DMS153 treated with DMSO at 0.1 percent for 48 hours (cell line): Measurements from ENCODE around the gene NFE2.
A peak's percentile ranks its signal among the peaks of the same experiment; 100 is the strongest.
"Not testable (repeated sequence)": the region's sequence is repeated elsewhere in the genome, so short reads cannot be mapped to it uniquely, and the experiment has no call there.

Source experiments
- DNase-seq: peaks from one replicate; lab custom pipeline; 2025; ENCODE audit not compliant: unreplicated experiment; lab: John Stamatoyannopoulos, UW

NFE2 gene

DNA sequence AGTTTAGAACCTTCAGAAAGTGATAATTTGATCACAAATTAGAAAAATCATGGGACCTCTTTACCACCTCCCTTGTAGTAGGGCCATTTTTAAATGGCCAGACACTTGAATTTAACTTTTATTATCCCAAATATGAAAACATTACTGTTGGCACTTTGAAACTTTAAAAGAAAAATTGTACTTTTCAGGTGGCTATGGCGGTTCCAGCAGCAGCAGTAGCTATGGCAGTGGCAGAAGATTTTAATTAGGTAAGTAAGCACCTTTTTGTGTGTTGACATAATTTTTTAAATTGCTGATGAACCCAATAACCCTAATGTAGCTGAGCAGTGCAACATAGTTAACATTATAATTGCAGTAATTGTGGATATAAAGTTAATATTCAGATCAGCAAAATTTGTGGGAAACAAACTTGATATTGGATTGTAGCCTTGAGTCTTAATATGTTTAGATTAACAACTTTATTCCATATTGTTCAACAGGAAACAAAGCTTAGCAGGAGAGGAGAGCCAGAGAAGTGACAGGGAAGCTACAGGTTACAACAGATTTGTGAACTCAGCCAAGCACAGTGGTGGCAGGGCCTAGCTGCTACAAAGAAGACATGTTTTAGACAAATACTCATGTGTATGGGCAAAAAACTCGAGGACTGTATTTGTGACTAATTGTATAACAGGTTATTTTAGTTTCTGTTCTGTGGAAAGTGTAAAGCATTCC, 16.6 kb downstream of the NFE2 start:
- not testable (repeated sequence) for DNase-seq

DNA sequence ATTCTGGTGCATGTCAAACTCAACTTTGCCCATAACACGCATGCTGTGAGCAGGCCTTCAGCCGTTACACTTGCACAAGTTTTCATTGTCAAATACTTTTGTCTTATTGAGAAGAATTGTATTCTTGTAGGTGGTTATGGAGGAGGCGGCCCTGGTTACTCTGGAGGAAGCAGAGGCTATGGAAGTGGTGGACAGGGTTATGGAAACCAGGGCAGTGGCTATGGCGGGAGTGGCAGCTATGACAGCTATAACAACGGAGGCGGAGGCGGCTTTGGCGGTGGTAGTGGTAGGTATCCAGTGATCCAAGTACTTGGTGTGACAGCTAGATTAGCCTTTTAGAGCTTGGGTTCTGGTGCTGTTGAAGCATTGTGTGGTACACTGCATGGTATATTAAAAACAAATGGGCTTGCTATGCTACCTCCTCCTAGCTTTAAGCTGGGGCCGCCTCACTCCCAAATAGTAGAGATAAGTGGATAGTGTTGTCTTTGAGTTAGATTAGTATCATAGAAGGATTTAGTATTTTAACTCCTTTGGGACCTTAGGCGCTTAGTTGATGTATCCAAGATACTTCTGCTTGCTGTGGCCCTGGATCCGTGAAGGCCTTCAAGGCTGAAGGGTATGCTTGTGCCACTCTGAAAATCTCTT, 17.7 kb downstream of the NFE2 start:
- no peak for DNase-seq

DNA sequence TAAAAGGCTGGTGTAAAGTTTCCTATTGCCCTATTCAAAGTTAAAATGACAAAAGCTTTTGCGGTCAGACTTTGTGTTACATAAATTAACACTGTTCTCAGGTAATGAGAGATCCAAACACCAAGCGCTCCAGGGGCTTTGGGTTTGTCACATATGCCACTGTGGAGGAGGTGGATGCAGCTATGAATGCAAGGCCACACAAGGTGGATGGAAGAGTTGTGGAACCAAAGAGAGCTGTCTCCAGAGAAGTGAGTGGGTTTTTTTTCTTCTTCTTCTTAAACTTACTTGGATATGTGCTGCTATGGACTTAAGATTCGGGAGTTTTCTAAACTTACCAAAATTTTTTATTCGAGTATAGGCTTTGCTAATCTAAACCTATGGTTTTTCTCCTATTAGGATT, 19.1 kb downstream of the NFE2 start:
- DNase-seq: not testable (repeated sequence)

DNA sequence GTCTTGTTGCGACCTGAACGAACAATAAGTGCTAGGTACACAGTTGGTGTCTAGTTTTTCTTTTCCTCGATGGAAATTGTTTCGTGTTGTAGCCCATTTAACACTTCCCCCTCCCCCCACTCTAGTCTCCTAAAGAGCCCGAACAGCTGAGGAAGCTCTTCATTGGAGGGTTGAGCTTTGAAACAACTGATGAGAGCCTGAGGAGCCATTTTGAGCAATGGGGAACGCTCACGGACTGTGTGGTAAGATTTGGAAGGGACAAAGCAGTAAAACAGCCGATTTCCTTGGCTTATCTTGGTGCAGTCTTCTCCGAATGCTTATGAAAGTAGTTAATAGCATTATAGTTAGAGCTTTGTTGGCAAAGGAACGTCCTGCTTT, 19.6 kb downstream of the NFE2 start:
- DNase-seq: not testable (repeated sequence)

- DNase-seq: peak; percentile 98
Measured at GRCh38 chr12:54280468-54281260, 20.2 kb downstream of the NFE2 start, which contains the start of gene HNRNPA1. Gene HNRNPA1 (plus strand): TSS chr12:54280726. CDS start chr12:54280808, 82 bp downstream.

GRCh38 chr12:54279632-54280467, 21.0 kb downstream of the NFE2 start, which contains the start of gene CBX5:
Gene CBX5 (minus strand): TSS chr12:54280122. CDS start chr12:54257650, 22,472 bp downstream.
- DNase-seq: peak; percentile 99

GRCh38 chr12:54279227-54279631, 21.6 kb downstream of the NFE2 start:
- DNase-seq: no peak

DNA sequence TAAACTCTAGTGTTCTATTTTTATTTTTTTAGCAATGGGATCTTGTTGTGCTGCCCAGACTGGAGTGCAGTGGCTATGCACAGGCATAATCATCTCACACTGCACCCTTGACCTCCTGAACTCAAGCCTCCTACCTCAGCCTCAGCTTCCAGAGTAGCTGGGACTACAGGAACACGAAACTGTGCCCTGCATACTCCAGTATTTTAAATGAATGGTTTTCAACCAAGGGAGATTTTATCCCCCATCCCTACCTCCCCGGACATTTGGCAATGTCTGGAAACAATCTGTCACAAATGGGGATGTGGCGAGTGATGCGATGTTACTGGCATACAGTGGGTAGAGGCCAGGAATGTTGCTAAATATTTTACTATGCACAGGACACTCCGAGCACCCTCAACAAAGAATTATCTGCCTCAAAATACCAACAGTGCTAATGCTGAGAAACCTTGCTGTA, 23.0 kb downstream of the NFE2 start:
- DNase-seq: no peak

DNA sequence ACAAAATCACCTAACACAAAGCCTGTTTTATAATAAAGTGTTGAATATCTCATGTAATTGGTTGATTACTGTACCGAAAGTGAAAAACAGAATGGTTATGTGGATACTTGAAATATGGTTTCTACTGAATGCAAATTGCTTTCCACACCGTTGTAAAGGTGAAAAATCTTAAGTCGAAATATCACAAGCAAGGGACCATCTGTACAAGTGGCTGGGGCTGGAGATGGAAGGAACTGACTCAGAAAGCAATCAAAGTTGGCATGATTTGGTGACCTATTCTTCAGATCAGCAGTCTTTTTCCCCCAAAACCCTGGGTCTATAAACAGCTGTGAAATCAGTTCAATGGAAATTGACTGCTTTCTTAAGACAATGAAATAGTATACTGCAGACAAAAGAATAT, 24.4 kb downstream of the NFE2 start:
- no peak for DNase-seq

DNA sequence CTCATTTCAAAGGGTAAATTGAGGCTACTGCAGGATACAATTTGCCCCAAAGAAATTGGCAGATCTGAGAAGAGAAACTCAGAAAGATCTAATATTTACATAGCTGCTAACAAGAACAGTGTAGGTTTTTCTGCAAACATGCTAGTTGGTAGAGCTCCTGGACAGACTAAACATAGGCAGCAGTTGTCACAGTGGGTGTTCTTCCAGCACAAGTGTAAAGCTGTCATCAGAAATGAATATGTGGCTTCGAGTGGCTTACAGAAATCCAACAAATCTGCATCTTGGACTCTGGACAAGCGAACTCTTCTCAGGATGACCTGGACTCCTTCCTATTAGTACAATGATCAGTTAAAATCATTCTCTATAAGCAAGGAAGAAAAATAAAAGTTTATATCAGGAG, 26.8 kb downstream of the NFE2 start:
- no peak for DNase-seq

DNA sequence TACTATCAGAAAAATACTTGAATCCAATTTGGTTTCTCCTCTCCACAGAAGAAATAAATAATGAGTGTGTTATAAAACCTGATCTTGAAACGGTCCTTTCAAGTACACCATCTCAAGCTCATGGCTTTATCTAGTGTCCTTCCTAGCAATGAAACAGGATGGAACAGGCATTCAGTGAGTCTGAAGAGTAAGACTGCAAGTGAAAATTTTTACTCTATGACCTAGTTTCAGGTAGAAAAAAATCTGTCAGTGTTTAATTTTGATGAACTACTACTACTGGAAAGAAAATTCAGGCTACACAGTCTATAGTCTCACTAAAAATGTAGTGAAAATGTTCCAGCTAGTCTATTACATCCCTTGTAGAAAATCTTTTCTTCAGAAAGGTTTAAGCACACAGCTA, 28.6 kb downstream of the NFE2 start:
- DNase-seq: no peak

DNA sequence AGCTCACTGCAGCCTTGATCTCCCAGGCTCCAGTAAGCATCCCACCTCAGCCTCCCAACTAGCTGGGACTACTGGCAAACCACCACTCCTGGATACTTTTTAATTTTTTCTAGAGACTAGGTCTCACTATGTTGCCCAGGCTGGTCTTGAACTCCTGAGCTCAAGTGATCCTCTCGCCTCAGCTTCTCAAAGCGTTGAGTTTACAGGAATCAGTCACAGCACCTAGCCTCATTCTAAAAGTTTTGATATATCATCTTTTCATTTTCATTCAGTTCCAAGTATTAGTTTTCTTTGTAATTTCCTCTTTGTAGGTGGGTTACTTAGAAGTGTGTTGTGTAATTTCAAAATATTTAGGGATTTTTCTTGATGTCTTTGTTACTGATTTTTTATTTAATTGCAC, 30.5 kb downstream of the NFE2 start:
- DNase-seq: no peak

- no peak for DNase-seq
Measured at GRCh38 chr12:54266852-54267251, 34.0 kb downstream of the NFE2 start.

- no peak for DNase-seq
Measured at GRCh38 chr12:54265364-54265812, 35.4 kb downstream of the NFE2 start.

DNA sequence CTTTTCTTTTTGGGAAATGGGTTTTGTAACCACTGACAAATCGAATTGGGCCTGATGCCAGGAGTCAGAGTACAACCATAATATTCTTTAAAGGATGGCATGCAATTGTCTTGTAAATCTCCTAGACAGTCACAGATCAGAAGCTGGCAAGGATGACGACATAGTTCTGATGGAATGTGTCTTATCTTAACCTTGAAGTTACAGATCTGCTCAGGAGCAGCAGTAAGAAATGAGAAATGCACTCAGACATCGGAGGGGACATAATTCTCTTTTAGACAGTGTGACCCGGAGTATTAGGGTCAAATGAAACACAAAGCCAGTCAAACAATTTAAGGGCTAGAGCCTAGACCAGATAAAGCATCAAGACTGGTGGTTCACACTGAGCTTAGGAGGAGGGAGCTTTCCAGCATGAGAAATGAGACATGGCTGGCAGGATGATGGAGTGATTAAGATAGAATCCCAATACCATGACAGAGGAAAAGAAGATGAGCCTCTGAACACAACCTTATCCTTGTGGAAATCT, 38.4 kb downstream of the NFE2 start:
- DNase-seq: no peak

DNA sequence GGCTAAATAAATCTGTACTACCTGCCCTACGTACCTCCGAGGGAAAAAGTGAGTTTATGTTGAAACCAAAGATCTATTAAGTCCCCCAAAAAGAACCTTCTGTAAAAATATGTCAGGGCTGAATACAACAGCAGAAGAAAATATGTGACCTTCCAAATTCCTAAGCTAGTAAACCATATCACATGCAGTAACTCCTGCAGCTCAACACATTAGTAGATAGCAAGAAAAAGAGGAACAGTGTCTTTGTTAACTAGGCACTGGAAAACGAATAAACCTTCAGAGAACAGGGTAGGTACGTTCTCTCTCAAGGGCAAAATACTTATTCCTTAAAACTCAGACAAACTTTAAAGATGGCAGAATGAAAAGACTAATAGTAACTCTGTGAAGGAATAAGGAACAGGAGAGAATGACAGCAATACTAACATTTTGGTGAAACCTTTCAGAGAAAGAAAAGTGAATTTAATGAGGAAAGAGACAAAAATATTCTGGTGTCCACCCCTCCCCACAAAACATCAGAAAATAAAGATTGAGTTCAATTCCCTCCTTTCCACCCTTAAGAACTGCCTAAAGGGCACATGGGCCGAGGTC, 38.9 kb downstream of the NFE2 start:
- DNase-seq: no peak

- DNase-seq: peak; percentile 79
Measured at GRCh38 chr12:54259194-54260011, 41.4 kb downstream of the NFE2 start.

- no peak for DNase-seq
Measured at GRCh38 chr12:54258201-54258681, 42.6 kb downstream of the NFE2 start.

- DNase-seq: no peak
Measured at GRCh38 chr12:54257332-54257731, 43.5 kb downstream of the NFE2 start.
